Keratinocyte (primary cell): ENCODE measurements around the gene USP10. TPM values are rescaled to one million over a fixed set of nuclear protein-coding genes. Genes with fewer than 3 reads are reported as not detected.

Experiments
- DNase-seq: peaks from one replicate; pipeline ENCODE4 v3.0.0-alpha.2; 2011; ENCODE audit warnings: low read depth, missing footprints, low spot score
- FAIRE-seq: peaks from 2 replicates; lab custom pipeline; 2011; peaks lifted over from hg19 to GRCh38; lab: Jason Lieb, UNC
- H2AFZ ChIP-seq: 2 replicates; pipeline ENCODE4 v1.6.0; 2012; ENCODE audit warnings: low read length, control low read depth, inconsistent platforms; ENCODE audit not compliant: control insufficient read depth
- H3K27ac ChIP-seq: 2 replicates; pipeline ENCODE4 v1.5.1; 2011; ENCODE audit warnings: low read length; ENCODE audit not compliant: control insufficient read depth, insufficient read depth
- H3K27me3 ChIP-seq: 3 replicates; pipeline ENCODE4 v1.6.0; 2011; ENCODE audit warnings: low read length; ENCODE audit not compliant: control insufficient read depth, insufficient read depth; ENCODE audit errors: extremely low read depth
- H3K36me3 ChIP-seq, 2 experiments: 2 replicates in 1 of 2; 3 replicates in 1 of 2; pipeline ENCODE4 v1.5.1; 2011; ENCODE audit warnings: low read length in 2 of 2, mild to moderate bottlenecking in 1 of 2; ENCODE audit not compliant: control insufficient read depth in 2 of 2, insufficient read depth in 2 of 2; ENCODE audit errors: extremely low read depth in 1 of 2
- H3K4me1 ChIP-seq: 3 replicates; pipeline ENCODE4 v1.5.1; 2011; ENCODE audit warnings: low read length; ENCODE audit not compliant: control insufficient read depth, insufficient read depth; ENCODE audit errors: extremely low read depth
- H3K4me2 ChIP-seq: 3 replicates; pipeline ENCODE4 v1.6.0; 2011; ENCODE audit warnings: low read depth, low read length; ENCODE audit not compliant: control insufficient read depth, insufficient read depth; ENCODE audit errors: extremely low read depth
- H3K4me3 ChIP-seq, 3 experiments: fragments of 200-600 bp in 1 of 3; sonication (generic) in 1 of 3; 2 replicates in 2 of 3; 3 replicates in 1 of 3; pipeline ENCODE4 v1.5.1; 2011 to 2016; ENCODE audit warnings: low read length in 3 of 3, mild to moderate bottlenecking in 3 of 3, control low read depth in 2 of 3, inconsistent platforms in 1 of 3, low read depth in 1 of 3, mixed read lengths in 1 of 3, mixed run types in 1 of 3, moderate library complexity in 1 of 3; ENCODE audit not compliant: control insufficient read depth in 2 of 3, insufficient read depth in 2 of 3; ENCODE audit errors: extremely low read depth in 1 of 3
- H3K79me2 ChIP-seq: 2 replicates; pipeline ENCODE4 v1.6.0; 2012; ENCODE audit warnings: low read length; ENCODE audit not compliant: control insufficient read depth, insufficient read depth
- H3K9ac ChIP-seq: 3 replicates; pipeline ENCODE4 v1.6.0; 2011; ENCODE audit warnings: low read length; ENCODE audit not compliant: control insufficient read depth, insufficient read depth; ENCODE audit errors: extremely low read depth
- H3K9me1 ChIP-seq: 3 replicates; pipeline ENCODE4 v1.6.0; 2011; ENCODE audit warnings: low read length; ENCODE audit not compliant: control insufficient read depth, insufficient read depth; ENCODE audit errors: extremely low read depth
- H3K9me3 ChIP-seq: 2 replicates; pipeline ENCODE4 v1.5.1; 2012; ENCODE audit warnings: low read depth, low read length; ENCODE audit not compliant: control insufficient read depth
- H4K20me1 ChIP-seq: 3 replicates; pipeline ENCODE4 v1.6.0; 2011; ENCODE audit warnings: low read length; ENCODE audit not compliant: control insufficient read depth, insufficient read depth; ENCODE audit errors: extremely low read depth
- CTCF ChIP-seq, 3 experiments: IDR thresholded peaks in 1 of 3; conservative IDR thresholded peaks in 1 of 3; optimal IDR thresholded peaks in 1 of 3; 2 replicates in 2 of 3; 3 replicates in 1 of 3; pipeline versions ENCODE3 to v1.5.1; 2011; ENCODE audit warnings: low read length in 3 of 3, mild to moderate bottlenecking in 3 of 3, moderate library complexity in 2 of 3, control low read depth in 1 of 3, inconsistent platforms in 1 of 3; ENCODE audit not compliant: insufficient read depth in 2 of 3; ENCODE audit errors: extremely low read depth in 1 of 3
- EZH2 ChIP-seq: IDR thresholded peaks from one replicate; pipeline ENCODE4 v1.6.1; 2012; ENCODE audit warnings: inconsistent platforms, mild to moderate bottlenecking, low read length, moderate library complexity
- dilution Hi-C: fragments of 300-500 bp; cut with MboI; formaldehyde crosslinking; loops from one replicate; pipeline ENCODE4 v1.7.0; 2020; ENCODE audit warnings: low sequenced_read_pairs; ENCODE audit not compliant: extremely low pct_ligation_motif_present
- polyA plus RNA-seq, 5 experiments: library from polyadenylated mRNA; depleted of rRNA in 3 of 5; stranded (reverse) in 3 of 5; stranded (forward) in 1 of 5; unstranded in 1 of 5; fragments of >200 nt; gene quantifications; 1 replicate in 1 of 5; 2 replicates in 3 of 5; 3 replicates in 1 of 5; pipeline versions ENCODE4 v1.2.1 to v1.2.3, GENCODE V29; 2011 to 2012; ENCODE audit warnings: missing spikeins in 2 of 5, low read depth in 1 of 5, low replicate concordance in 1 of 5

The USP10 gene
- polyA plus RNA-seq, 1 donor (not counting 4 experiments of a cell fraction or from before 2014, with no cell fraction given): 92.0 TPM

DNA sequence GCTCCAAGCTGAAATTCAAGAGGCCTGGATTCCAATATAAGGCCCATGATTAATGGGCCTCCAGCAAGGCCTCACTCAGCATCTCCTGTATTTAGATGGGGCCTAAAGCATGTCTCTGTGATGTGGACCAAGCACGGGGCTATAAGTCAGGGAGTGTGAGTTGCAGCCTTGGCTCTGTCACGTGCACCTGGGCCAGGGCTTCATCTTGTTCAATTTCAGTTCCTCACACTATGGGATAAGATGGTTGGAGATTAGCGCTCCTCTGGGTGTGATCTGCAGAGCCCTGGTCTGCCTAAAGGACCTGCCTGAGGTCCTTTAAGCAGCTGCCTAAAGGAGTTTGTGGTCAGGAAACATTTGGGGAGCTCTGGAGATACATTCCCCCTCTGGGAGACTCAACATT lies 26.2 kb upstream of the USP10 start:
- no peak for TF ChIP-seq CTCF (optimal IDR thresholded peaks at IDR 0.05 in 1 of 3, IDR thresholded peaks at IDR 0.05 in 1 of 3, conservative IDR thresholded peaks at IDR 0.05 in 1 of 3; ENCODE audit: extremely low read depth in 1 of 3, insufficient read depth in 2 of 3, low read length in 3 of 3)
- no peak for TF ChIP-seq EZH2
- Histone ChIP-seq H3K4me1 (peaks cover 3% of the 10 kb centered on the region), H3K79me2 (no peaks in the 10 kb centered on the region), H3K9me3 (no peaks in the 10 kb centered on the region), H3K27me3 (no peaks in the 10 kb centered on the region), H3K9me1 (no peaks in the 10 kb centered on the region), H3K4me2 (no peak overlapping the region), H3K36me3 (no peaks in the 10 kb centered on the region), H3K9ac (no peak overlapping the region), H3K4me3 (no peak overlapping the region), H4K20me1 (no peaks in the 10 kb centered on the region), H2AFZ (no peak overlapping the region), H3K27ac (no peak overlapping the region)
- dilution Hi-C loops: no loop called here
- DNase-seq (no peak), FAIRE-seq (no peak)

- H3K27ac ChIP-seq: no peak overlapping the region
- H2AFZ ChIP-seq: no peak overlapping the region
- no peaks in the 10 kb centered on the region for H3K27me3 ChIP-seq
- no peak for FAIRE-seq
- H3K79me2 ChIP-seq: no peaks in the 10 kb centered on the region
- H3K4me1 ChIP-seq: peaks cover 3% of the 10 kb centered on the region
- TF ChIP-seq CTCF (optimal IDR thresholded peaks at IDR 0.05 in 1 of 3, IDR thresholded peaks at IDR 0.05 in 1 of 3, conservative IDR thresholded peaks at IDR 0.05 in 1 of 3; ENCODE audit: extremely low read depth in 1 of 3, insufficient read depth in 2 of 3, low read length in 3 of 3) (no peak), EZH2 (no peak)
- no peaks in the 10 kb centered on the region for H3K36me3 ChIP-seq
- dilution Hi-C loops: no loop called here
- no peaks in the 10 kb centered on the region for H4K20me1 ChIP-seq
- DNase-seq: no peak
- no peaks in the 10 kb centered on the region for H3K9me3 ChIP-seq
- H3K9me1 ChIP-seq: no peaks in the 10 kb centered on the region
- H3K4me3 ChIP-seq: no peak overlapping the region
- no peak overlapping the region for H3K4me2 ChIP-seq
- H3K9ac ChIP-seq: no peak overlapping the region
These were observed 24.4 kb upstream of the USP10 start for GRCh38 chr16:84675423-84675822.
